ENCODE data around the gene CUX1. TPM values are rescaled to one million over a fixed set of nuclear protein-coding genes. Genes with fewer than 3 reads are reported as not detected.
A peak's percentile ranks its signal among the peaks of the same experiment; 100 is the strongest.
"Not testable (repeated sequence)": the region's sequence is repeated elsewhere in the genome, so short reads cannot be mapped to it uniquely, and the experiment has no call there.

CUX1 gene
- total RNA-seq, 4 donors from 2014 or later: 40.8 to 62.1 (median 43.8) TPM

DNA sequence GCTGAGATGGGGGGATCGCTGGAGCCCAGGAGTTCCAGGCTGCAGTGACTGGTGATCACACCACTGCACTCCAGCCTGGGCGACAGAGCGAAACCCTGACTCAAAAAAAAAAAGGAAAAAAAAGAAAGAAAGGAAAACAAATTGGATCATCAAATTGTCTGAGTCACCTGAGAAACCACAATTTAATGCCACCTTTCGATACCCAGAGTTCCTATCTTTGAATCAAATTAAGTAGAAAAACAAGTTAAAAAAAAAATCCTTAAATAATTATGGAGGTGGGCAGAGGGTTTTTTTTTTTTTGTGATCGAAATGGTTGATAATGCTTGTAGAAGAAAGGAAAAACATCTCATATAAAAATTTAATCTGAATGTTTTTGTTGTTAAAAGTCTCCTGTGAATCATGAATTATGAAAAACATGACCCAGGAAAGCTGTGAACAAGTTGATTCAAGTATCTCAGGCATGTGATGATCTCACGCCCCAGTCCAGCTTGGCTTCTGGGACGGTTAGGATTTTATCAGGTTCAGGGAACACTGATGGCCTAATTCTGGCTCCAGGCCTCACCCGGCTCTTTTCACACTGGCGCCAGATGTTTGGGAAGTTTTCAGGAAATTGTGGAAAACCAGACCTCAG is 25.3 kb upstream of the CUX1 start:
- H3K4me3 ChIP-seq (ENCODE audit: low read depth, poor library complexity, severe bottlenecking): no peak overlapping the region
- TF ChIP-seq CTCF (IDR thresholded peaks at IDR 0.05): no peak
- TF ChIP-seq POLR2A (IDR thresholded peaks at IDR 0.05): no peak
- 46% methylated on average over 9 of the region's 9 CpGs for WGBS, 2 donors
- peak in 1 of 2 donors; percentile 55 for DNase-seq (ENCODE audit: low spot score in 2 of 2)
- intact Hi-C loops (cut with DNase I; ENCODE audit: low total_unique reads): no loop called here

GRCh38 chr7:101792682-101793071 is 24.7 kb upstream of the CUX1 start:
- DNase-seq (ENCODE audit: low spot score in 2 of 2); intact Hi-C loops (cut with DNase I; ENCODE audit: low total_unique reads); H3K4me3 ChIP-seq (ENCODE audit: low read depth, poor library complexity, severe bottlenecking): not testable (repeated sequence)
- WGBS, 2 donors: 87 to 94% methylated on average over 4 of the region's 4 CpGs

DNA sequence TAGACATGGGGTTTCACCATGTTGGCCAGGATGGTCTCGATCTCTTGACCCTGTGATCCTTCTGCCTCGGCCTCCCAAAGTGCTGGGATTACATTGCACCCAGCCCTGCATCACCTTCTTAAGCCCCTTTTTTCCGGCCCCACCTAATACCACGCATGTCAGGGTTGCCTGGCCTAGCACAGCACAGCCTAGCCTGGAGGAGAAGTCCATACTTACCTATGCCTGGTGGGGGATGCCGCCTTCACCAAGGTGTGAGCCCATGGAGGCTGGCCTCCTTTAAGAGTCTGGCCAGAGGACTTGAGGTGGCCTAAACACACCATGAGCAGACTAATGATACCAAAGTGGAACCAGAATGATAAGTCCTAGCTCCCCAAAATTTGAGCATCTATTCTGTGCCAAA is 22.0 kb upstream of the CUX1 start:
- no peak for TF ChIP-seq POLR2A (IDR thresholded peaks at IDR 0.05)
- no peak for TF ChIP-seq CTCF (IDR thresholded peaks at IDR 0.05)
- intact Hi-C loops (cut with DNase I; ENCODE audit: low total_unique reads): no loop called here
- no peak overlapping the region for H3K4me3 ChIP-seq (ENCODE audit: low read depth, poor library complexity, severe bottlenecking)
- WGBS, 2 donors: 93 to 98% methylated on average over 5 of the region's 5 CpGs
- DNase-seq (ENCODE audit: low spot score in 2 of 2): no peak

DNA sequence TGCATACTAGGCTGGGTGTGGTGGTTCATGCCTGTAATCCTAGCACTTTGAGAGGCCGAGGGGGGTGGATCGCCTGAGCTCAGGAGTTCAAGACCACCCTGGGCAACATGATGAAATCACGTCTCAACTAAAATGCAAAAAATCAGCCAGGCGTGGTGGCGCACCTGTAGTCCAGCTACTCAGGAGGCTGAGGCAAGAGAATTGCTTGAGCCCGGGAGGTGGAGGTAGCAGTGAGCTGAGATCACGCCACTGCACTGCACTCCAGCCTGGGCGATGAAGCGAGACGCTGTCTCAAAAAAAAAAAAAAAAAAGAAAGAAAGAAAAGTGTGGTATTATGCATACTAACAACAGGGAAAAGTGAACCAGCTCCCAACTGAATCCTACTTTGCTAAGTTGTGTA is 19.3 kb upstream of the CUX1 start:
- 82 to 86% methylated on average over 10 of the region's 10 CpGs for WGBS, 2 donors
- intact Hi-C loops (cut with DNase I; ENCODE audit: low total_unique reads): not testable (repeated sequence)

GRCh38 chr7:101803203-101804087 is 14.0 kb upstream of the CUX1 start:
- 52 to 59% methylated on average over 11 of the region's 11 CpGs for WGBS, 2 donors
- TF ChIP-seq CTCF (IDR thresholded peaks at IDR 0.05) (no peak), POLR2A (IDR thresholded peaks at IDR 0.05) (no peak)
- DNase-seq (ENCODE audit: low spot score in 2 of 2): no peak
- H3K4me3 ChIP-seq (ENCODE audit: low read depth, poor library complexity, severe bottlenecking): no peak overlapping the region
- intact Hi-C loops (cut with DNase I; ENCODE audit: low total_unique reads): loop anchor here (10.0 kb wide), 1 partner anchor 99 kb away; no protein-coding TSS in a partner anchor

More for the DNA sequence above, 19.3 kb upstream of the CUX1 start:
- not testable (repeated sequence) for DNase-seq (ENCODE audit: low spot score in 2 of 2); H3K4me3 ChIP-seq (ENCODE audit: low read depth, poor library complexity, severe bottlenecking)

DNA sequence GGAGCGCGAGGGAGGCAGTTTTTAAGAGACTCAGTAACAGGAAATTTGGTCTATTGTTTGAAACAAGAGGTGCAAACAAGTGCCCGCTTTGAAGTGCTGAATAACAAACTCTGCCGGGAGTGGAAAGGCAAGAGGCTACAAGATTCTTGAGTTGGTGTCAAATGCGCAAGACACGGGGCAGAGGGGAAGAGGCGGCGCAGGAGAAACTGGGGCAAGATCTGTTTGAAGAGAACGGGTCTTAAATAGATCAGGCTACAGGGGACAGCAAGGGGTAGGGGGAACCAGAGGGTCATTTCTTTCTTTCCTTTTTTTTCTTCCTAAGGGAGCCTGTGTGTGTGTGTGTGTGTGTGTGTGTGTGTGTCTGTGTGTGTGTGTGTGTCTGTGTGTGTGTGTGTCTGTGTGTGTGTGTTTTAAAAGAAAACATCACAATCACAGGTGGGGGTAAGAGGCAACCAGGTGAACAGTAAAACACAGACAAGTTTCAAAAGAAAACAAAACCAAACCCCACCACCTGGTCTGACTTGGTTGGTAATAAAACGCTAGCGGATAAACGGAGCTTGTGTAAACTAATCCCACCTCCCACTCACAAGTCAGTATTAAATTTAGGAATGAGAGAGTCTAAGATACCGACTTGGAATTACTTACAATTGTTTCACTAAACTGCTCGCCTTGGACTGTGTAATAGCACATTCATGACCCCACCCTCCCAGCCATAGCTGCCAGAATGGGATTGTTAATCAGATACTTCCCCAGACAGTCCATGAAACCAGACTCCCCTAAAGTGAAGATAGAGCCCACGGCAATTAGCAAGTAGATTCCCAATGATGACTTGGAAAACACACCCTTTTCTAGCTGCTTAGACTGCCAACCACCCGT is 13.1 kb upstream of the CUX1 start:
- intact Hi-C loops (cut with DNase I; ENCODE audit: low total_unique reads): loop anchor here (10.0 kb wide), 1 partner anchor 100 kb away; no protein-coding TSS in a partner anchor
- H3K4me3 ChIP-seq (ENCODE audit: low read depth, poor library complexity, severe bottlenecking): no peak overlapping the region
- 7 to 9% methylated on average over 16 of the region's 16 CpGs for WGBS, 2 donors
- TF ChIP-seq POLR2A (IDR thresholded peaks at IDR 0.05): no peak
- no peak for DNase-seq (ENCODE audit: low spot score in 2 of 2)

GRCh38 chr7:101804967-101805366 is 12.5 kb upstream of the CUX1 start:
- WGBS, 2 donors: 28 to 35% methylated on average over 10 of the region's 10 CpGs
- H3K4me3 ChIP-seq (ENCODE audit: low read depth, poor library complexity, severe bottlenecking): no peak overlapping the region
- no peak for DNase-seq (ENCODE audit: low spot score in 2 of 2)
- TF ChIP-seq POLR2A (IDR thresholded peaks at IDR 0.05) (no peak), CTCF (IDR thresholded peaks at IDR 0.05) (no peak)
- intact Hi-C loops (cut with DNase I; ENCODE audit: low total_unique reads): loop anchor here (10.0 kb wide), 1 partner anchor 100 kb away; no protein-coding TSS in a partner anchor

All from lower leg skin (tissue), 4 donors.